Activated gamma-delta T cell (primary cell): ENCODE data around the gene UCHL5.

Experiments used
- DNase-seq: peaks from one replicate; lab custom pipeline; 2025; lab: John Stamatoyannopoulos, UW
- total RNA-seq, 2 donors: gene quantifications; one replicate each; lab custom pipeline; 2026; lab: John Stamatoyannopoulos, UW

The UCHL5 gene
- 37.4 to 41.8 reads per million in 2 donors for total RNA-seq

DNA sequence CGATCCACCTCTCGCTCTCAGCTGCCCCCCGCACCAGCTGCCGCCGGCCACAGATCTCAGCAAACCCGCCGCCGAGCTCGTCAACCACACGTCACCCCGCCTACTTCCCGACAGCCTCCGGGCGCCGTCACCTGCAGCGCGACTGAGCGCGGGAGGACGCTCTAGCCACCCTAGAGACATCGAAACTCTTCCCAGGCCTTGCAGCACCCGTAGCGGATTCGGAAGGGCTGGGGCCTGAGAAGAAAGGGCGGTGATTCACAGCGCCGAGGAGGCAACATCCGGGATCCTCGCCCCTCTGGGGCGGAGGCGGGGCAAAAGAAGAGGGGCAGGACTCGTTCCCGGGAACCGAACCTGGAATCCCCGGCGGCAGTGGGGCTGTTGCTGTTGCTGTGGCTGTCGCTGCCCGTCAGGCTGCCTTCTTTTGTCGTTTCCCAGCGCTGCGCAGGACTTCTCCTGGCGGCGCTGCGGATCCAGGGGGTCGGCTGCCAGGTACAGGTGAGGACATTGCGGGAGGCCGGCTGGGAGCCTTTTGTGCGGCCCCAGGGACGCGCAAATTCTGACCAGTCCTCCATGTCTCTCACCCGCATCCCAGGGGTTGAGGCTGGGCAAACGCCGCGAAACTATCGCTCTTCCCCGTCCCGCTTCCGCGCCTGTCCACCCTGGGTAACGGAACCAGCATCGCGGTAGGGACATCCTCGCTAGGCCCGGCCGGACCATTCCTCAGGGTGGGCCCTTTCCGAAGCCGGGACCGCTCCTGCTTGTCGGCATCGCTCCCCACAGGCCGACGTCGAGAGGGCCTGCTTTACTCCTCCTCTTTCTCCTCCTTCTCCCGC is at the start of gene UCHL5, which contains the start of gene RO60:
TSS of gene UCHL5 (minus strand) at position 79 of the 833 bp plus-strand sequence. CDS start 100 bp downstream, outside the sequence.
TSS of gene RO60 (plus strand) at position 331 of the 833 bp plus-strand sequence. CDS start 9,443 bp downstream, outside the sequence.
- DNase-seq = peak; percentile 87

DNA sequence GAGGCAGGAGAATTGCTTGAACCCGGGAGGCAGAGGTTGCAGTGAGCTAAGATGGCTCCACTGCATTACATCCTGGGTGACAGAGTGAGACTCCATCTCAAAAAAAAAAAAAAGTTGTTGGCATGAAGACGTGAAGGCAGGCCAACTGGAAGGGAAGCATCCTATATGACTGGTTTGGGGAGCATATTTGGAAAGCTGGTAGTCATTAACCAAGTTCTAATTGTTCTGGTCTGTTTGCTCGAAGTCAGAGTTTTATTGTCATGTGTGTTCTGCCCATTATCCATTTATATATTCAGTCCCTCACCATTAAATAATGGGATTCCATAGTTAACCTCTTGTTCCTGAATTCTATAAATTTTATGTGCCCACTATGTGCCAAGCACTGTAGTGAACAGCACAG is 49.3 kb upstream of the UCHL5 start:
- DNase-seq = no peak

GRCh38 chr1:193105821-193106177 is 46.6 kb upstream of the UCHL5 start:
- DNase-seq = no peak

GRCh38 chr1:193104907-193105820 is 46.0 kb upstream of the UCHL5 start, which contains the start of gene GLRX2:
Gene GLRX2, minus strand, starts transcription at chr1:193105414. Its CDS starts 32 bp downstream, at chr1:193105382.
- DNase-seq = peak; percentile 44

- no peak for DNase-seq
Observed at GRCh38 chr1:193104502-193104906, 45.3 kb upstream of the UCHL5 start.

DNA sequence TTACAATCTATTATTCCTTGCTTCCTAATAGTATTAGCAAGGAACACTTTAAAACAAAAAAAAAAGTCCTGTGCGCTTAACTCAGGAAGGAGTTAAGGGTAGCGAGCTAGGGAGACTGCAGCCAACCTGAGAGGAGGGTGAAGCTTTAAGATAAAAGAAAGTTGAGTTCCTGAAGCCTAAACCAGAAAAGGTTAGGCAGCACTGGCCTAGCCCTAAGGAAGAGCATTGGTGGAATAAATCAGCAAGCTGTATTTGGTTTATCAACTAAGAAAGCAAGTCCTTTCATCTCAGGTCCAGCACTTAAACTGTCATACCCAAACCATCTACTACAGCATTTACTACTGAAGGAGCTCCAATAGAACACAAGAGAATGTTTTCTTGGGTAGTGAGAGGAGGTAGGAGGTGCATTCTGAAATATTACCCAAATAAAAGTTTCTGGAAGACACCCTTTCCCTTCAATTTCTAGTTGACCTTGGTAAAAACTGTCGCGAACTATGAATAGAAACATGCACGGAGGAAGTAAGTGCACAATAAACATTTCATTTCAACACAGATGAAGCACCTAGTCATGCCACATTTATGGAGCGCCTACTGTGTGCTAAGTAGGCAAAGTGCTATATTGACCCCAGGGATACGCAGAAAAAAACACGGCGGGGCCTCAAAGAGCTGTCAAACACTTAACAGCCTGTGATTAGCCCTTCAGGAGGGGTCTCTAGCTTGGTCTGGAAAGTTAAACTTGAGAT is 44.8 kb upstream of the UCHL5 start:
- DNase-seq = no peak

DNA sequence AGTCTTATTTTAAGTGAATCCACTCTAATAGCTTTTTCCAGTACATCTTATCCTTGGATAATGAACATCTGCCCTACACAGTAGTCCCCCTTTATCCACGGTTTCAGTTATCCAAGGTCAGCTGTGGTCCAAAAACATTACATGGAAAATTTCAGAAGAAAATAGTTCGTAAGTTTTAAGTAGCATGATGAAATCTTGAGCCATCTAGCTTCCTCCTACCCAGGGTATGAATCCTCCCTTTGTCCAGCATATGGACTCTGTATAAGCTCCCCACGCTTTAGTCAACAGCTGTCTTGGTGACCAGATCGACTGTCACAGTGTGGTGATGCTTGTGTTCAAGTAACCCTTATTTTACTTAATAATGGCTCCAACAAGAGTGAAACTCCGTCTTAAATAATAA is 43.5 kb upstream of the UCHL5 start:
- no peak for DNase-seq

DNA sequence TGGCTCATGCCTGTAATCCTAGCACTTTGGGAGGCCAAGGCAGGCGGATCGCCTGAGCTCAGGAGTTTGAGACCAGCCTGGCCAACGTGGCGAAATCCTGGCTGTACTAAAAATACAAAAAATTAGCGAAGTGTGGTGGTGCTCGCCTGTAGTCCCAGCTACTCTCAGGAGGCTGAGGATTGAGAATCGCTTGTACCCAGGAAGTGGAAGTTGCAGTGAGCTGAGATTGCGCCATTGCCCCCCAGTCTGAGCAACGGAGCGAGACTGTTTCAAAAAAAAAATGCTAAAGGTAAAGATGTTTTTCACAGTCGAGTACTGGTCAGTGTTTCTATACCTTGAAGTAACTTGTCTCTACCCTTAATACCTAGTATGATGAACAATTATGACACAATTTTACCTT is 35.0 kb upstream of the UCHL5 start:
- DNase-seq = no peak

DNA sequence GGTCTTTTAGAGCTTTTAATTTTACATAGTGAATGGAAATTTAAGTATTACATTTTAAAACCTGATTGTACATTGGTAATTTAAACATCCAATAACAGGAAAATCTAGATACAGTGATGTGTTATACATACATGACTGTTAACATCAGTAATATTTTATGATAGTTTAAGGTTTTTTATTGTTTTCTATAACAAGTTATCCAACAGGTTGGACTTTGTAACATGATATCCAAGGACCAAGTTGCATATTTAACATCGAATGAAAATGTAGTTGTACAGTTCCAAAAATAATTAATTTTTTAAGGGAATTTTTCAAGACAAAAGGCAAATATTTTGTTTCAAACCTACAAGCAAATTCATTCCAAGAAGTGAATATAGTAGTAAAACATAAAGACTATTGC is 31.7 kb upstream of the UCHL5 start:
- DNase-seq = no peak

DNA sequence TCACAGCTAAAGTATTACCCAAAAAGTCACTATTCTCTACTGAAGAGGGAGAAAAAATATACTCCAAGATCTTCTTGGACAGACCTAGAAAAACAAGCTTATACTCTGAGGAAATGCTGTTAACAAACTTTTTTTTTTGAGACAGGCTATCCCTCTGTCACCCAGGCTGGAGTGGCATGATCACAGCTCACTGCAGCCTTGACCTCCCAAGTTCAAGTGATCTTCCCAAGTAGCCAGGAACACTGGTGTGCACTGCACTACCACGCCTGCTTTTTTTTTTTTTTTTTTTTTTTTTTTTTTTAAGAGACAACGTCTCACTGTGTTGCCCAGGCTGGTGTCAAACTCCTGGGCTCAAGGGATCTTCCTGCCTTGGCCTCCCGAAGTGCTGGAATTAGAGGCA is 28.7 kb upstream of the UCHL5 start:
- no peak for DNase-seq

DNA sequence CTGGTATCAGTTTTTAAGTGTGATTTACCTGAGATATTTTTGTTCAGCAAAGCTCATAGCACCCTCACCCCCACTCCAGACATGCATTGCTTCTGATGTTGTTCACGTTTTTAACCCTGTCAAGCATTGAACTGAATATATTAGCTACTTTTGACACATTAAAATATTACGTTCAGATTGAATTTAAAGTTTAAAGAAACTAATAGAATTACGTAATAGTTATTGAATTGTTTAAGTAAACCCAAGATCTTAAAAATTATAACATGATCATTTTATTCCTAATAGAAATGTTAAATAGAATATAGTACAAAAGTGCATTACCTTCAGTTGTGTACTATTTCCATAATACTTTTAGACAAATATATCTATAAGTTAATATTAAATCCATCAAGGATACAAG is 27.2 kb upstream of the UCHL5 start:
- DNase-seq = no peak

- no peak for DNase-seq
Observed at GRCh38 chr1:193085263-193085662, 26.1 kb upstream of the UCHL5 start.

DNA sequence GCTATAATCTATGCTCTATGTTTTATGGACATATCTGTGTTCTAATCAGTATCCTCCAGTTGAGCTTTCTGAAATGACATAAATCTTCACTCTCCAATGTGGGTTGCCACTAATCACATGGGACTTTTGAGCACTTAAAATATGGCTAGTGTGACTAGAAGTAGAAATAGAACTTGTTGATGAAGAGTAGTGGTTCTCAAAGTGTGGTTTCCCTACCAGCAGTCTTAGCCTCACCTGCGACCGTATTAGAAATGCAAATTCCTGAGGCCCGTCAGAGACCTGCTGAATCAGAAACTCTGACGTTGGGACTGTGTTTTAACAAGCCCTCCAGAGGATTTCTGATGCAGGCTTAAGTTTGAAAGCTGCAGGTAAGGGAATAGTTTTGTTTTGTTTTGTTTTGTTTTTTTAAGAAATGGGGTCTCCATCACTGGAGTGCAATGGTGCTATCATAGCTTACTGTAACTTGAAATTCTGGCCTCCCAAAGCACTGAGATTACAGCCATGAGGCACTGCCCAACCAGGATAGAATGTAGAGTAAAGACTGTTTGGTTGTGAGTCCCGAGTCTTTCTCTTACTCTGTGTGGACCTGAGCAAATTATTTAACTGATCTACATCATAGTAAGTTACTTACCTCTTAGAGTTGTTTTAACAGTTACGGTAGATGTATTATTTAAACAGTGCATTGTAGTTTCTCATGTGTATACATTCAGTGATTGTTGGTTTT is 24.4 kb upstream of the UCHL5 start:
- no peak for DNase-seq

GRCh38 chr1:193079187-193079586 is 20.0 kb upstream of the UCHL5 start:
- DNase-seq = no peak

GRCh38 chr1:193077991-193078390 is 18.8 kb upstream of the UCHL5 start:
- DNase-seq = no peak

GRCh38 chr1:193070942-193071341 is 11.8 kb upstream of the UCHL5 start:
- no peak for DNase-seq

DNA sequence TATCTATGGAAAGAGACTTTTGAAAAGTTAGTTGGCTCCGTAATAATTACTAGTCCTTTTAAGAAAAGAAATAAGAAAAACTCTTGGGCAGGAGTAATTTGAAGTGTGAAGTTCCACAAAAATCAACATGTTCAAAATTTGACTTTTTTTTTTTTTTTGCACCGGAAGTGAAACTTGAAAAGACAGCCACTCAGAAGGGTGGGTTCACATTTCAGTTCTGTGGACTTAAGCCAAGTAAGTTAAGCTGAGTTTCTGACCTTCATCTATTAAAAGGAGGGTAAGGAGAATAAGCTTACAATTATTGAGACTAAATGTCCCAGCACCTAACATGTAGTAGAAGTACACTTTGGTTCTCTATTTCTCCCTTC is 11.2 kb upstream of the UCHL5 start:
- no peak for DNase-seq

DNA sequence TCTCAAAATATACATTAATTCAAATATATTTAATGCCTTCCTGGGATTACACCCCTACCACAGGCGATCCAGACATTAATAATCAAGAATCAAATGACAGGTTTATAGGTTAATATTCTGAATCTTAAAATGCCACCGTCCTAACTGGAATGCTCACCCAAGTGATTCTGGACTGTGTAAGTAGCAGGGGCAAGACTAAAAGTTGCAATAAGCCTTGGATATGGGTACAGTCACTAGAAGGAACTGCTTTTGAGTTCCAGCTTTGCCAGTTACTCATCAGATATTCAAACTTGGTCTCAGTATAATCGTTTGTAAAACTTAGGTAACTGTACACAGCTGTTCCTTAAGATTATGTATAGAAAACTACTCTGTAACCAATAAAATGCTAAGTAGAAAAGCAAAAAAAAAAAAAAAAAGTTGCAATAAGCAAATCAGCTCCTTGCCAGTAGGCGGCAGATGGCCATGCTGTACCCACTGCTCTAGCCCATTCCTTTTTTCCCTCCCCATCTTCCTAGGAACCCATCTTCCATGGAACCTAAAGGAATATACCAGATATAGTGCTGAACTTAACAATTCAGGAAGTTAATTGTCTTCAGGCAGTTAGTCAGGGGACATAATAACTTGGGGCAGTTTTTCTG is 10.7 kb upstream of the UCHL5 start:
- DNase-seq = no peak

GRCh38 chr1:193068013-193068412 is 8.9 kb upstream of the UCHL5 start:
- DNase-seq = no peak

GRCh38 chr1:193066606-193067005 is 7.4 kb upstream of the UCHL5 start:
- no peak for DNase-seq

DNA sequence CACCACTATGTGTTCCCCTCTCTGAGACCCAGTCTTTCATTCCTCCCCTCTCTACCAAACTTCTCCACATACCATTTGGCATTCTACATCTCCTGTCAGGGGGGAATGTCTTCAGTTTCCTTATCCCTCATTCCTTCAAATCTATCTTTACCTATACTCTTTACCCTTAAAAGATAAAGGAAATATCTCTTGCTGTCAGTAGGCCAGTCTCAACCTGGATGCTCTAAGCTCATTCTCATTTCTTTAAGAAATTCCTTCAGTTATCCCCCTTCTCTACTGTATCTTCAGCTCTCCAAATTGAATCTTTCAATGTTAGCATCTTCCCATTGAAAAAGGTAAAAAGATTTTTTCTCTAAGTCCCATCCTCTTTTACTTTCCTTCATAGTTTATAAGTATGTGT is 6.8 kb upstream of the UCHL5 start:
- DNase-seq = no peak
